Smooth muscle cell (in vitro differentiated cells): ENCODE measurements around the gene TNS1. TPM values are rescaled to one million over a fixed set of nuclear protein-coding genes. Genes with fewer than 3 reads are reported as not detected.

ENCODE experiments used
- DNase-seq: peaks from one replicate; lab custom pipeline; 2025; ENCODE audit not compliant: unreplicated experiment; lab: John Stamatoyannopoulos, UW
- H2AFZ ChIP-seq: fragments of 200-600 bp; sonication (generic); 2 replicates; pipeline ENCODE4 v1.6.0; 2016; ENCODE audit warnings: antibody characterized with exemption, low read depth, mild to moderate bottlenecking
- H3F3A ChIP-seq: fragments of 200-600 bp; sonication (generic); 2 replicates; pipeline ENCODE4 v1.6.0; 2017; ENCODE audit warnings: antibody characterized with exemption, low read depth
- H3K27ac ChIP-seq: fragments of 200-600 bp; sonication (generic); 2 replicates; pipeline ENCODE4 v1.5.1; 2016; ENCODE audit warnings: low read depth, mild to moderate bottlenecking
- H3K27me3 ChIP-seq: fragments of 200-600 bp; sonication (generic); 2 replicates; pipeline ENCODE4 v1.6.1; 2016; ENCODE audit warnings: low read depth, mild to moderate bottlenecking
- H3K36me3 ChIP-seq: fragments of 200-600 bp; sonication (generic); 2 replicates; pipeline ENCODE4 v1.5.1; 2016; ENCODE audit warnings: low read depth
- H3K4me1 ChIP-seq: fragments of 200-600 bp; sonication (generic); 2 replicates; pipeline ENCODE4 v1.5.1; 2016; ENCODE audit warnings: low read depth
- H3K4me2 ChIP-seq: fragments of 200-600 bp; sonication (generic); 2 replicates; pipeline ENCODE4 v1.6.0; 2016; ENCODE audit warnings: mild to moderate bottlenecking
- H3K4me3 ChIP-seq: fragments of 200-600 bp; sonication (generic); 2 replicates; pipeline ENCODE4 v1.5.1; 2016; ENCODE audit warnings: mild to moderate bottlenecking
- H3K79me2 ChIP-seq: fragments of 200-600 bp; sonication (generic); 2 replicates; pipeline ENCODE4 v1.6.0; 2016; ENCODE audit warnings: low read depth, mild to moderate bottlenecking
- H3K9ac ChIP-seq: fragments of 200-600 bp; sonication (generic); 2 replicates; pipeline ENCODE4 v1.6.0; 2016; ENCODE audit warnings: low read depth
- H3K9me3 ChIP-seq: fragments of 200-600 bp; sonication (generic); replicated peaks from 2 replicates; pipeline ENCODE4 v1.5.1; 2016; ENCODE audit warnings: low read depth
- H4K20me1 ChIP-seq: fragments of 200-600 bp; sonication (generic); 2 replicates; pipeline ENCODE4 v1.6.0; 2016; ENCODE audit warnings: low read depth
- CTCF ChIP-seq: fragments of 200-600 bp; sonication (generic); IDR thresholded peaks from 2 replicates; pipeline ENCODE4 v1.5.1; 2017; ENCODE audit warnings: borderline replicate concordance, mild to moderate bottlenecking, antibody characterized with exemption; ENCODE audit not compliant: insufficient read depth, poor library complexity, severe bottlenecking
- WGBS: methylation state at CpG from one replicate; pipeline ENCODE4 v1.1.7; 2016; ENCODE audit warnings: low lambda C conversion rate; 5-methylcytosine and 5-hydroxymethylcytosine counted together
- polyA plus RNA-seq: library from polyadenylated mRNA; unstranded; fragments of >200 nt; fragmentation: Nextera tagmentation; extraction: Ambion mirVana; gene quantifications from 2 replicates; pipeline ENCODE4 v1.2.1, GENCODE V29; 2016
- total RNA-seq: library from RNA; depleted of rRNA; stranded (reverse); fragments of >200 nt; gene quantifications from 2 replicates; pipeline ENCODE4 v1.2.3, GENCODE V29; 2014

TNS1 gene
- total and polyA plus RNA-seq, 2 experiments from 2014 or later = 52.3 to 61.5 TPM

- peaks cover 71% of the 10 kb centered on the region for H3K79me2 ChIP-seq
- 41% methylated on average over 20 of the region's 20 CpGs for WGBS
These were observed 84.3 kb downstream of the TNS1 start for GRCh38 chr2:217918308-217919024.

GRCh38 chr2:217916504-217917254 lies 86.1 kb downstream of the TNS1 start:
- no peak overlapping the region for H3K9ac ChIP-seq

More at GRCh38 chr2:217918308-217919024, 84.3 kb downstream of the TNS1 start:
- Histone ChIP-seq H3K4me1 (peaks cover 35% of the 10 kb centered on the region), H3K4me3 (no peak overlapping the region), H3K9ac (no peak overlapping the region), H3K4me2 (peak overlapping the region; percentile 47), H4K20me1 (peaks cover 100% of the 10 kb centered on the region), H3F3A (peaks cover 6% of the 10 kb centered on the region), H3K27me3 (no peaks in the 10 kb centered on the region), H2AFZ (no peak overlapping the region), H3K9me3 (no peaks in the 10 kb centered on the region), H3K36me3 (no peaks in the 10 kb centered on the region), H3K27ac (peak overlapping the region; percentile 82)
- TF ChIP-seq CTCF = peak; percentile 34
- no peak for DNase-seq

GRCh38 chr2:217915706-217916105 lies 87.1 kb downstream of the TNS1 start:
- H2AFZ ChIP-seq = no peak overlapping the region
- no peak overlapping the region for H3K27ac ChIP-seq
- peaks cover 78% of the 10 kb centered on the region for H3K79me2 ChIP-seq
- H3K9me3 ChIP-seq = no peaks in the 10 kb centered on the region
- no peaks in the 10 kb centered on the region for H3K36me3 ChIP-seq
- no peak overlapping the region for H3K9ac ChIP-seq
- 89% methylated on average over 5 of the region's 5 CpGs for WGBS
- no peak overlapping the region for H3K4me3 ChIP-seq
- no peak overlapping the region for H3K4me2 ChIP-seq
- no peak for TF ChIP-seq CTCF
- peaks cover 100% of the 10 kb centered on the region for H4K20me1 ChIP-seq
- no peaks in the 10 kb centered on the region for H3F3A ChIP-seq
- H3K27me3 ChIP-seq = no peaks in the 10 kb centered on the region
- DNase-seq = no peak
- peaks cover 22% of the 10 kb centered on the region for H3K4me1 ChIP-seq

More at GRCh38 chr2:217916504-217917254, 86.1 kb downstream of the TNS1 start:
- peaks cover 27% of the 10 kb centered on the region for H3K4me1 ChIP-seq
- H3K9me3 ChIP-seq = no peaks in the 10 kb centered on the region
- no peak overlapping the region for H3K4me3 ChIP-seq
- peaks cover 71% of the 10 kb centered on the region for H3K79me2 ChIP-seq
- no peak overlapping the region for H3K4me2 ChIP-seq
- no peak overlapping the region for H2AFZ ChIP-seq
- H3F3A ChIP-seq = peaks cover 6% of the 10 kb centered on the region
- no peak for DNase-seq
- no peaks in the 10 kb centered on the region for H3K36me3 ChIP-seq
- no peak for TF ChIP-seq CTCF
- no peaks in the 10 kb centered on the region for H3K27me3 ChIP-seq
- peaks cover 100% of the 10 kb centered on the region for H4K20me1 ChIP-seq
- H3K27ac ChIP-seq = no peak overlapping the region
- WGBS = 93% methylated on average over 10 of the region's 10 CpGs
